HCT116 (cell line): ENCODE results near the gene RUFY1. TPM values are rescaled to one million over a fixed set of nuclear protein-coding genes. Genes with fewer than 3 reads are reported as not detected.
A peak's percentile ranks its signal among the peaks of the same experiment; 100 is the strongest.

Experiments used
- ATAC-seq: fragments of 200-7000 bp; cut with Tn5 transposase; 2 replicates; pipeline ENCODE4 v1.9.1; 2020; ENCODE audit warnings: mild to moderate bottlenecking, moderate library complexity
- BruUV-seq: library from RNA; stranded (reverse); fragments of 400-500 nt; replicated peaks from 2 replicates; lab custom pipeline; 2021; lab: Mats Ljungman, UMichigan
- CTCF ChIA-PET: fragments of 300-600 bp; sonication (Branson Sonifier 250); formaldehyde crosslinking; loops from one replicate; lab custom pipeline; 2021; ENCODE audit warnings: antibody characterized with exemption; lab: Charles Lee
- POLR2A ChIA-PET: fragments of 300-600, 350-600 bp; sonication (Branson Sonifier 250); formaldehyde crosslinking; loops from one replicate; lab custom pipeline; 2021; ENCODE audit warnings: antibody characterized with exemption; lab: Charles Lee
- RAD21 ChIA-PET, 2 experiments: fragments of 300-600 bp; sonication (Branson Sonifier 250); formaldehyde crosslinking; loops; one replicate each; lab custom pipeline; 2023; ENCODE audit warnings: low total read pairs in 2 of 2; ENCODE audit not compliant: uncharacterized antibody in 2 of 2, unreplicated experiment in 2 of 2, low non-redundant PET in 1 of 2; lab: Charles Lee
- DNase-seq: peaks from one replicate; pipeline ENCODE4 v3.0.0-alpha.2; 2010; ENCODE audit warnings: low read depth, low spot score
- H2AFZ ChIP-seq: fragments of 200-600 bp; shearing (Covaris generic), sonication (generic); 2 replicates; pipeline ENCODE4 v1.6.1; 2017; ENCODE audit warnings: low read depth, mixed run types, mixed read lengths, antibody characterized with exemption, low read length; ENCODE audit not compliant: poor library complexity, severe bottlenecking
- H3K27ac ChIP-seq: 2 replicates; pipeline ENCODE4 v1.5.1; 2012; ENCODE audit warnings: low read depth, low read length
- H3K27me3 ChIP-seq: fragments of 200-600 bp; sonication (generic); 2 replicates; pipeline ENCODE4 v1.6.1; 2016; ENCODE audit warnings: mixed run types, low read length, mixed read lengths; ENCODE audit not compliant: insufficient read depth
- H3K36me3 ChIP-seq, 2 experiments: fragments of 200-500 bp in 1 of 2; fragments of 200-600 bp in 1 of 2; sonication (Bioruptor generic) in 1 of 2; sonication (generic) in 1 of 2; 2 replicates each; pipeline versions ENCODE4 v1.5.1 to v1.6.1; 2014 to 2016; ENCODE audit warnings: low read length in 2 of 2, inconsistent platforms in 1 of 2, mixed read lengths in 1 of 2, mixed run types in 1 of 2; ENCODE audit not compliant: insufficient read depth in 2 of 2, control insufficient read depth in 1 of 2
- H3K4me1 ChIP-seq, 2 experiments: fragments of 200-600 bp in 1 of 2; sonication (generic) in 1 of 2; 2 replicates each; pipeline versions ENCODE4 v1.5.1 to v1.6.1; 2012 to 2017; ENCODE audit warnings: low read length in 2 of 2, inconsistent platforms in 1 of 2, mild to moderate bottlenecking in 1 of 2, mixed read lengths in 1 of 2, mixed run types in 1 of 2, moderate library complexity in 1 of 2; ENCODE audit not compliant: insufficient read depth in 2 of 2, control insufficient read depth in 1 of 2
- H3K4me2 ChIP-seq: fragments of 200-600 bp; sonication (generic); 2 replicates; pipeline ENCODE4 v1.6.1; 2017; ENCODE audit warnings: mixed run types, low read length, mixed read lengths
- H3K4me3 ChIP-seq, 2 experiments: fragments of 200-600 bp in 1 of 2; sonication (generic) in 1 of 2; replicated peaks in 1 of 2; 2 replicates each; pipeline ENCODE4 v1.5.1; 2011 to 2016; ENCODE audit warnings: low read length in 2 of 2, control low read depth in 1 of 2, low read depth in 1 of 2, mild to moderate bottlenecking in 1 of 2, mixed read lengths in 1 of 2, mixed run types in 1 of 2
- H3K79me2 ChIP-seq: fragments of 200-600 bp; sonication (generic); 2 replicates; pipeline ENCODE4 v1.6.1; 2017; ENCODE audit warnings: mild to moderate bottlenecking, mixed run types, low read length, moderate library complexity, mixed read lengths; ENCODE audit not compliant: insufficient read depth
- H3K9ac ChIP-seq: fragments of 200-600 bp; sonication (generic); 2 replicates; pipeline ENCODE4 v1.6.1; 2016; ENCODE audit warnings: low read length, mixed read lengths
- H3K9me2 ChIP-seq: fragments of 200-600 bp; sonication (generic), shearing (Covaris generic); 2 replicates; pipeline ENCODE4 v1.6.1; 2017; ENCODE audit warnings: mixed run types, mild to moderate bottlenecking, moderate library complexity; ENCODE audit not compliant: insufficient read depth
- H3K9me3 ChIP-seq, 2 experiments: fragments of 200-500 bp in 1 of 2; fragments of 200-600 bp in 1 of 2; sonication (Bioruptor generic) in 1 of 2; sonication (generic) in 1 of 2; 2 replicates each; pipeline ENCODE4 v1.6.1; 2014 to 2017; ENCODE audit warnings: low read length in 2 of 2, mixed read lengths in 2 of 2, inconsistent platforms in 1 of 2, low read depth in 1 of 2, mild to moderate bottlenecking in 1 of 2, mixed run types in 1 of 2, moderate library complexity in 1 of 2; ENCODE audit not compliant: control insufficient read depth in 1 of 2, insufficient read depth in 1 of 2
- H4K20me1 ChIP-seq: fragments of 200-600 bp; sonication (generic), shearing (Covaris generic); 2 replicates; pipeline ENCODE4 v1.6.1; 2017; ENCODE audit warnings: mixed run types, mild to moderate bottlenecking, moderate library complexity; ENCODE audit not compliant: insufficient read depth
- EZH2 ChIP-seq: fragments of 200-600 bp; sonication (generic); IDR thresholded peaks from 2 replicates; pipeline ENCODE4 v1.6.1; 2017; ENCODE audit warnings: antibody characterized with exemption, mixed run types
- EZH2phosphoT487 ChIP-seq: fragments of 200-600 bp; IDR thresholded peaks from 2 replicates; pipeline ENCODE4 v1.6.1; 2018; ENCODE audit warnings: antibody characterized with exemption, borderline replicate concordance
- POLR2AphosphoS5 ChIP-seq: IDR thresholded peaks from 2 replicates; pipeline ENCODE4 v1.6.1; 2011; ENCODE audit warnings: mild to moderate bottlenecking, low read depth, low read length, moderate library complexity
- RAD21 ChIP-seq: IDR thresholded peaks from 2 replicates; pipeline ENCODE4 v1.6.1; 2012; ENCODE audit warnings: low read depth, mild to moderate bottlenecking
- SIN3A ChIP-seq: IDR thresholded peaks from 2 replicates; pipeline ENCODE4 v1.6.1; 2012; ENCODE audit warnings: low read depth
- SP1 ChIP-seq: IDR thresholded peaks from 2 replicates; pipeline ENCODE4 v1.6.1; 2012; ENCODE audit warnings: low read depth
- SRF ChIP-seq: IDR thresholded peaks from 2 replicates; pipeline ENCODE4 v1.6.1; 2012; ENCODE audit warnings: low read depth
- ZFX ChIP-seq: fragments of 450-650 bp; IDR thresholded peaks from 2 replicates; pipeline ENCODE4 v1.6.1; 2017
- intact Hi-C: fragments of 100-400 bp; cut with micrococcal nuclease; formaldehyde crosslinking; loops from 2 replicates; pipeline ENCODE4 v1.10.0; 2022
- total RNA-seq: library from RNA; stranded (reverse); gene quantifications from one replicate; pipeline ENCODE4 v1.2.1, GENCODE V29; 2021; ENCODE audit not compliant: unreplicated experiment
- TF ChIP-seq, protein P1 (sequence below): IDR thresholded peaks from 2 replicates; pipeline ENCODE4 v1.6.1; 2011; ENCODE audit warnings: mild to moderate bottlenecking, low read length, moderate library complexity; ENCODE audit not compliant: insufficient replicate concordance; ENCODE audit errors: extremely low read depth

Gene RUFY1
- total RNA-seq, 1 experiment from 2014 or later, result 32.9 TPM

GRCh38 chr5:179607160-179607931 lies 57.0 kb downstream of the RUFY1 start:
- H3K4me3 ChIP-seq, result no peak overlapping the region
- RAD21 ChIA-PET, result no interaction called here
- peak; percentile 13 for ATAC-seq
- H3K36me3 ChIP-seq, result peaks cover 13 to 33% of the 10 kb centered on the region in 2 experiments; a peak in 3 of 4 replicates
- H3K27ac ChIP-seq, result no peak overlapping the region
- intact Hi-C loops, result no loop called here
- H3K4me1 ChIP-seq, result no peaks in the 10 kb centered on the region
- no peaks in the 10 kb centered on the region for H3K79me2 ChIP-seq
- DNase-seq, result no peak
- H3K27me3 ChIP-seq, result no peaks in the 10 kb centered on the region
- CTCF ChIA-PET, result no interaction called here
- H4K20me1 ChIP-seq, result peaks cover 10% of the 10 kb centered on the region; the same call in 1 of the 2 replicates
- no peak overlapping the region for H2AFZ ChIP-seq
- no TSS peak for BruUV-seq
- no peak overlapping the region for H3K9ac ChIP-seq
- no peak for TF ChIP-seq SRF
- TF ChIP-seq POLR2AphosphoS5, result peak; percentile 35; the same call in 1 of the 2 replicates
- H3K4me2 ChIP-seq, result no peak overlapping the region
- no peaks in the 10 kb centered on the region for H3K9me2 ChIP-seq
- POLR2A ChIA-PET, result interaction anchor here (2.0 kb wide), 1 partner anchor 16 kb away, joined by 9 read pairs; the partner anchor contains the start of gene HNRNPH1
- no peaks in the 10 kb centered on the region for H3K9me3 ChIP-seq

- POLR2A ChIA-PET, result interaction anchor here (2.0 kb wide), 1 partner anchor 15 kb away, joined by 9 read pairs; the partner anchor contains the start of gene HNRNPH1
- Histone ChIP-seq H3K4me1 (no peaks in the 10 kb centered on the region), H2AFZ (no peak overlapping the region), H3K36me3 (peaks cover 11 to 40% of the 10 kb centered on the region in 2 experiments; a peak in 3 of 4 replicates), H3K9me2 (no peaks in the 10 kb centered on the region), H3K4me3 (no peak overlapping the region), H4K20me1 (peaks cover 11% of the 10 kb centered on the region; the same call in 1 of the 2 replicates), H3K9ac (no peak overlapping the region), H3K27me3 (no peaks in the 10 kb centered on the region), H3K79me2 (no peaks in the 10 kb centered on the region; the same call in 1 of the 2 replicates), H3K4me2 (no peak overlapping the region), H3K27ac (no peak overlapping the region), H3K9me3 (no peaks in the 10 kb centered on the region)
- CTCF ChIA-PET, result no interaction called here
- BruUV-seq, result no TSS peak
- ATAC-seq (peak; percentile 2; the same call in 1 of the 2 replicates), DNase-seq (no peak)
- RAD21 ChIA-PET, result no interaction called here
- intact Hi-C loops, result no loop called here
- TF ChIP-seq SP1 (no peak), EZH2 (no peak), ZFX (no peak), SIN3A (no peak), EZH2phosphoT487 (no peak), RAD21 (no peak)
- TF ChIP-seq, protein P1, sequence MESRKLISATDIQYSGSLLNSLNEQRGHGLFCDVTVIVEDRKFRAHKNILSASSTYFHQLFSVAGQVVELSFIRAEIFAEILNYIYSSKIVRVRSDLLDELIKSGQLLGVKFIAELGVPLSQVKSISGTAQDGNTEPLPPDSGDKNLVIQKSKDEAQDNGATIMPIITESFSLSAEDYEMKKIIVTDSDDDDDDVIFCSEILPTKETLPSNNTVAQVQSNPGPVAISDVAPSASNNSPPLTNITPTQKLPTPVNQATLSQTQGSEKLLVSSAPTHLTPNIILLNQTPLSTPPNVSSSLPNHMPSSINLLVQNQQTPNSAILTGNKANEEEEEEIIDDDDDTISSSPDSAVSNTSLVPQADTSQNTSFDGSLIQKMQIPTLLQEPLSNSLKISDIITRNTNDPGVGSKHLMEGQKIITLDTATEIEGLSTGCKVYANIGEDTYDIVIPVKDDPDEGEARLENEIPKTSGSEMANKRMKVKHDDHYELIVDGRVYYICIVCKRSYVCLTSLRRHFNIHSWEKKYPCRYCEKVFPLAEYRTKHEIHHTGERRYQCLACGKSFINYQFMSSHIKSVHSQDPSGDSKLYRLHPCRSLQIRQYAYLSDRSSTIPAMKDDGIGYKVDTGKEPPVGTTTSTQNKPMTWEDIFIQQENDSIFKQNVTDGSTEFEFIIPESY, result no peak
- TF ChIP-seq, all 23 proteins: peak for 0
Observed at GRCh38 chr5:179608131-179608581, 57.8 kb downstream of the RUFY1 start.
